CD14-positive monocyte (primary cell): ENCODE measurements around the gene DPM3. TPM values are rescaled to one million over a fixed set of nuclear protein-coding genes. Genes with fewer than 3 reads are reported as not detected.

Source experiments
- DNase-seq, 3 donors: peaks; one replicate each; pipeline ENCODE4 v3.0.0-alpha.2; 2011 to 2022
- H2AFZ ChIP-seq: 2 replicates; pipeline ENCODE4 v1.6.0; 2012; ENCODE audit warnings: mild to moderate bottlenecking, low read depth, low read length, inconsistent platforms; ENCODE audit not compliant: insufficient read depth, poor library complexity, severe bottlenecking
- H3K27ac ChIP-seq, 2 donors: 1 replicate in 1 of 2; 2 replicates in 1 of 2; pipeline ENCODE4 v1.5.1; 2012 to 2013; ENCODE audit warnings: low read length in 2 of 2, control low read depth in 1 of 2, inconsistent platforms in 1 of 2, low read depth in 1 of 2, mild to moderate bottlenecking in 1 of 2
- H3K27me3 ChIP-seq, 2 donors: one replicate each; pipeline versions ENCODE4 v1.6.0 to v1.6.1; 2011 to 2013; ENCODE audit warnings: low read length in 2 of 2; ENCODE audit not compliant: control insufficient read depth in 2 of 2, insufficient read depth in 2 of 2
- H3K36me3 ChIP-seq, 2 donors: replicated peaks in 1 of 2; 1 replicate in 1 of 2; 2 replicates in 1 of 2; pipeline versions ENCODE4 v1.5.1 to v1.6.1; 2012 to 2013; ENCODE audit warnings: low read length in 2 of 2, control low read depth in 1 of 2, inconsistent platforms in 1 of 2, mild to moderate bottlenecking in 1 of 2; ENCODE audit not compliant: insufficient read depth in 2 of 2, control insufficient read depth in 1 of 2
- H3K4me1 ChIP-seq, 2 donors: 1 replicate in 1 of 2; 2 replicates in 1 of 2; pipeline versions ENCODE4 v1.5.1 to v1.6.1; 2012 to 2013; ENCODE audit warnings: low read length in 2 of 2, control low read depth in 1 of 2, inconsistent platforms in 1 of 2, mild to moderate bottlenecking in 1 of 2, moderate library complexity in 1 of 2; ENCODE audit not compliant: insufficient read depth in 2 of 2, control insufficient read depth in 1 of 2
- H3K4me2 ChIP-seq: replicated peaks from 2 replicates; pipeline ENCODE3; 2012; ENCODE audit warnings: low read length, moderate library complexity, mild to moderate bottlenecking; ENCODE audit not compliant: poor library complexity, severe bottlenecking; ENCODE audit errors: extremely low read depth
- H3K4me3 ChIP-seq, 3 experiments: fragments of 200-600 bp in 1 of 3; sonication (generic) in 1 of 3; replicated peaks in 1 of 3; 1 replicate in 2 of 3; 2 replicates in 1 of 3; pipeline ENCODE4 v1.5.1; 2011 to 2013; ENCODE audit warnings: low read length in 3 of 3, mild to moderate bottlenecking in 3 of 3, control low read depth in 2 of 3, low read depth in 2 of 3, inconsistent platforms in 1 of 3, moderate library complexity in 1 of 3
- H3K79me2 ChIP-seq: 2 replicates; pipeline ENCODE4 v1.6.0; 2012; ENCODE audit warnings: mild to moderate bottlenecking, control low read depth, inconsistent platforms, low read length, moderate library complexity; ENCODE audit not compliant: insufficient read depth
- H3K9ac ChIP-seq: 2 replicates; pipeline ENCODE4 v1.6.0; 2017; ENCODE audit warnings: low read length, mild to moderate bottlenecking; ENCODE audit not compliant: insufficient read depth, poor library complexity, severe bottlenecking
- H3K9me3 ChIP-seq, 2 donors: replicated peaks in 1 of 2; 1 replicate in 1 of 2; 2 replicates in 1 of 2; pipeline versions ENCODE4 v1.5.1 to v1.6.1; 2012 to 2013; ENCODE audit warnings: low read length in 2 of 2, control low read depth in 1 of 2; ENCODE audit not compliant: control insufficient read depth in 1 of 2, insufficient read depth in 1 of 2
- H4K20me1 ChIP-seq: 2 replicates; pipeline ENCODE4 v1.6.0; 2012; ENCODE audit warnings: mild to moderate bottlenecking, low read length, control low read depth, moderate library complexity; ENCODE audit not compliant: insufficient read depth
- H3K27ac Mint-ChIP-seq, 7 donors: one replicate each; pipeline ENCODE4 v1.8.0; 2020; ENCODE audit warnings: mild to moderate bottlenecking in 7 of 7, mixed read lengths in 7 of 7, moderate library complexity in 6 of 7, inconsistent platforms in 2 of 7
- H3K27me3 Mint-ChIP-seq, 3 donors: one replicate each; pipeline ENCODE4 v1.8.0; 2021 to 2022; ENCODE audit warnings: low read depth in 3 of 3, mild to moderate bottlenecking in 3 of 3, mixed read lengths in 3 of 3, moderate library complexity in 3 of 3, inconsistent platforms in 1 of 3
- H3K36me3 Mint-ChIP-seq, 2 donors: one replicate each; pipeline ENCODE4 v1.8.0; 2020; ENCODE audit warnings: mixed read lengths in 2 of 2, inconsistent platforms in 1 of 2, mild to moderate bottlenecking in 1 of 2
- H3K4me1 Mint-ChIP-seq: one replicate; pipeline ENCODE4 v1.8.0; 2020; ENCODE audit warnings: mild to moderate bottlenecking, mixed read lengths
- H3K4me3 Mint-ChIP-seq, 2 donors: one replicate each; pipeline ENCODE4 v1.8.0; 2020; ENCODE audit warnings: mild to moderate bottlenecking in 2 of 2, mixed read lengths in 2 of 2, moderate library complexity in 1 of 2
- H3K9me3 Mint-ChIP-seq, 7 donors: one replicate each; pipeline ENCODE4 v1.8.0; 2020 to 2022; ENCODE audit warnings: mixed read lengths in 7 of 7, mild to moderate bottlenecking in 6 of 7, moderate library complexity in 6 of 7, inconsistent platforms in 2 of 7
- CTCF ChIP-seq: fragments of 200-600 bp; IDR thresholded peaks from one replicate; pipeline ENCODE4 v1.8.0; 2022; ENCODE audit warnings: antibody characterized with exemption, mild to moderate bottlenecking
- WGBS: methylation state at CpG from one replicate; pipeline ENCODE4 v1.1.5; 2013; ENCODE audit warnings: missing lambda C conversion rate; ENCODE audit not compliant: insufficient coverage; 5-methylcytosine and 5-hydroxymethylcytosine counted together
- intact Hi-C, 2 donors: fragments of 100-400 bp; cut with micrococcal nuclease; formaldehyde crosslinking; loops; one replicate each; pipeline versions ENCODE4 v1.15.0 to v1.15.1; 2023
- polyA plus RNA-seq, 3 donors: library from polyadenylated mRNA; depleted of rRNA in 1 of 3; unstranded in 2 of 3; stranded (reverse) in 1 of 3; fragments of 300-500 nt in 2 of 3; fragments of >200 nt in 1 of 3; fragmentation: Illumina TruSeq in 2 of 3; gene quantifications; 1 replicate in 2 of 3; 2 replicates in 1 of 3; pipeline ENCODE4 v1.2.3, GENCODE V29; 2012 to 2021

Gene DPM3
- polyA plus RNA-seq, 3 donors, result 99.9 to 141 (median 105) TPM

GRCh38 chr1:155186794-155187455 lies 46.6 kb upstream of the DPM3 start:
- Histone ChIP-seq H2AFZ (no peak overlapping the region), H3K36me3 (no peaks in the 10 kb centered on the region), H3K9me3 (no peaks in the 10 kb centered on the region), H3K27ac (no peak overlapping the region), H3K4me1 (peaks cover 16 to 17% of the 10 kb centered on the region in 2 donors), H3K9ac (no peak overlapping the region), H4K20me1 (no peaks in the 10 kb centered on the region), H3K79me2 (no peaks in the 10 kb centered on the region), H3K27me3 (no peaks in the 10 kb centered on the region), H3K4me2 (no peak overlapping the region), H3K4me3 (no peak overlapping the region)
- intact Hi-C loops, result no loop called here
- no peak for TF ChIP-seq CTCF
- WGBS, result 83% methylated on average over 9 of the region's 14 CpGs
- Mint-ChIP-seq H3K4me3 (no peak overlapping the region), H3K9me3 (peaks cover 0 to 1% (median 0%) of the 10 kb centered on the region in 7 donors), H3K4me1 (peaks cover 13% of the 10 kb centered on the region), H3K27me3 (peaks cover 4 to 16% (median 9%) of the 10 kb centered on the region in 3 donors), H3K36me3 (peaks cover 0 to 3% of the 10 kb centered on the region in 2 donors), H3K27ac (no peak overlapping the region)
- DNase-seq, result no peak

- no peaks in the 10 kb centered on the region for H4K20me1 ChIP-seq
- H3K4me3 Mint-ChIP-seq, result no peak overlapping the region
- no peak for TF ChIP-seq CTCF
- WGBS, result 97% methylated on average over 4 of the region's 8 CpGs
- no peaks in the 10 kb centered on the region for H3K79me2 ChIP-seq
- H3K4me1 ChIP-seq, result peaks cover 16 to 17% of the 10 kb centered on the region in 2 donors
- peaks cover 4 to 17% (median 9%) of the 10 kb centered on the region in 3 donors for H3K27me3 Mint-ChIP-seq
- H3K9me3 ChIP-seq, result no peaks in the 10 kb centered on the region
- no peak overlapping the region for H3K4me3 ChIP-seq
- H3K27me3 ChIP-seq, result no peaks in the 10 kb centered on the region
- no peak overlapping the region for H3K27ac Mint-ChIP-seq
- no peaks in the 10 kb centered on the region for H3K9me3 Mint-ChIP-seq
- H3K4me1 Mint-ChIP-seq, result peaks cover 14% of the 10 kb centered on the region
- H3K9ac ChIP-seq, result no peak overlapping the region
- no peaks in the 10 kb centered on the region for H3K36me3 ChIP-seq
- H3K4me2 ChIP-seq, result no peak overlapping the region
- DNase-seq, result peak in 1 of 3 donors; percentile 2
- H2AFZ ChIP-seq, result no peak overlapping the region
- H3K36me3 Mint-ChIP-seq, result peaks cover 0 to 3% of the 10 kb centered on the region in 2 donors
- H3K27ac ChIP-seq, result no peak overlapping the region
- intact Hi-C loops, result no loop called here
Observed at GRCh38 chr1:155186067-155186793, 45.9 kb upstream of the DPM3 start.
